OCI-LY7 (cell line): Measurements from ENCODE around the gene ABCC10. TPM values are rescaled to one million over a fixed set of nuclear protein-coding genes. Genes with fewer than 3 reads are reported as not detected.

ENCODE experiments used
- BruUV-seq: library from RNA; stranded (reverse); fragments of 400-500 nt; replicated peaks from 2 replicates; lab custom pipeline; 2021; lab: Mats Ljungman, UMichigan
- CTCF ChIA-PET: fragments of 300-600 bp; sonication (Branson Sonifier 250); formaldehyde crosslinking; loops from one replicate; lab custom pipeline; 2022; ENCODE audit warnings: antibody characterized with exemption; ENCODE audit not compliant: unreplicated experiment; lab: Charles Lee
- POLR2A ChIA-PET: fragments of 300-600 bp; sonication (Branson Sonifier 250); formaldehyde crosslinking; loops from one replicate; lab custom pipeline; 2022; ENCODE audit warnings: antibody characterized with exemption; lab: Charles Lee
- DNase-seq: peaks from one replicate; pipeline ENCODE4 v3.0.0-alpha.2; 2015; ENCODE audit warnings: low spot score
- H2AFZ ChIP-seq: fragments of 200-600 bp; sonication (generic), shearing (Covaris generic); 2 replicates; pipeline ENCODE4 v1.6.1; 2014; ENCODE audit warnings: mild to moderate bottlenecking, antibody characterized with exemption, low read length, moderate library complexity
- H3K27ac ChIP-seq: fragments of 200-600 bp; sonication (generic); 2 replicates; pipeline ENCODE4 v1.5.1; 2014; ENCODE audit warnings: mixed run types, low read depth, mild to moderate bottlenecking, moderate library complexity, low read length, inconsistent platforms; ENCODE audit not compliant: poor library complexity, severe bottlenecking
- H3K36me3 ChIP-seq: fragments of 200-600 bp; sonication (generic); 2 replicates; pipeline ENCODE4 v1.6.1; 2014; ENCODE audit warnings: mild to moderate bottlenecking, antibody characterized with exemption, low read length, moderate library complexity, mixed read lengths; ENCODE audit not compliant: insufficient read depth
- H3K4me1 ChIP-seq: fragments of 200-600 bp; sonication (generic); 2 replicates; pipeline ENCODE4 v1.5.1; 2014; ENCODE audit warnings: mild to moderate bottlenecking, low read length; ENCODE audit not compliant: insufficient read depth, poor library complexity, severe bottlenecking
- H3K4me2 ChIP-seq: fragments of 200-600 bp; sonication (generic); 2 replicates; pipeline ENCODE4 v1.6.1; 2014; ENCODE audit warnings: mild to moderate bottlenecking, low read length
- H3K4me3 ChIP-seq: fragments of 200-600 bp; sonication (generic); 2 replicates; pipeline ENCODE4 v1.5.1; 2014; ENCODE audit warnings: mild to moderate bottlenecking, low read depth, low read length; ENCODE audit not compliant: poor library complexity, severe bottlenecking
- H3K79me2 ChIP-seq: fragments of 200-600 bp; sonication (generic); 2 replicates; pipeline ENCODE4 v1.6.1; 2016; ENCODE audit warnings: low read depth, mild to moderate bottlenecking, low read length, moderate library complexity, mixed read lengths; ENCODE audit not compliant: insufficient read depth
- H3K9me2 ChIP-seq: fragments of 200-600 bp; sonication (generic); 2 replicates; pipeline ENCODE4 v1.6.1; 2016; ENCODE audit warnings: mild to moderate bottlenecking, low read length, mixed read lengths; ENCODE audit not compliant: insufficient read depth
- H3K9me3 ChIP-seq: fragments of 200-600 bp; sonication (generic); 2 replicates; pipeline ENCODE4 v1.6.1; 2014; ENCODE audit warnings: mild to moderate bottlenecking, mixed run types, low read length, mixed read lengths
- H4K20me1 ChIP-seq: fragments of 200-600 bp; sonication (generic); 2 replicates; pipeline ENCODE4 v1.6.1; 2014; ENCODE audit warnings: mild to moderate bottlenecking, antibody characterized with exemption, low read length, moderate library complexity, mixed read lengths; ENCODE audit not compliant: insufficient read depth
- EZH2phosphoT487 ChIP-seq: fragments of 200-600 bp; sonication (generic); IDR thresholded peaks from 2 replicates; pipeline ENCODE4 v1.6.1; 2018; ENCODE audit warnings: low read depth, borderline replicate concordance, mild to moderate bottlenecking, mixed run types, antibody characterized with exemption, low read length, moderate library complexity, mixed read lengths
- intact Hi-C: fragments of 100-400 bp; cut with micrococcal nuclease; formaldehyde crosslinking; loops from one replicate; pipeline ENCODE4 v1.10.0; 2022; ENCODE audit not compliant: unreplicated experiment
- total RNA-seq, 2 experiments: library from RNA; depleted of rRNA in 1 of 2; stranded (reverse); fragments of >200 nt in 1 of 2; shearing (Covaris generic) in 1 of 2; gene quantifications; 2 replicates each; pipeline ENCODE4 v1.2.3, GENCODE V29; 2014 to 2022
- TF ChIP-seq, protein P1 (sequence below): fragments of 200-600 bp; sonication (generic); conservative IDR thresholded peaks from 2 replicates; pipeline ENCODE4 v1.5.1; 2014; ENCODE audit warnings: mild to moderate bottlenecking, antibody characterized with exemption, low read length, moderate library complexity, mixed read lengths

ABCC10 gene
- total RNA-seq, 2 experiments from 2014 or later: 11.4 to 31.1 TPM

GRCh38 chr6:43472515-43472914, 45.2 kb downstream of the ABCC10 start:
- H3K9me3 ChIP-seq: no peaks in the 10 kb centered on the region

GRCh38 chr6:43475516-43475915, 48.2 kb downstream of the ABCC10 start:
- CTCF ChIA-PET: no interaction called here

More at GRCh38 chr6:43472515-43472914, 45.2 kb downstream of the ABCC10 start:
- CTCF ChIA-PET: no interaction called here
- Histone ChIP-seq H3K79me2 (no peaks in the 10 kb centered on the region), H3K4me1 (peaks cover 7% of the 10 kb centered on the region), H3K27ac (no peak overlapping the region), H3K4me3 (no peak overlapping the region), H2AFZ (no peak overlapping the region), H3K36me3 (no peaks in the 10 kb centered on the region), H3K9me2 (no peaks in the 10 kb centered on the region), H4K20me1 (no peaks in the 10 kb centered on the region), H3K4me2 (no peak overlapping the region)
- intact Hi-C loops: no loop called here
- no TSS peak for BruUV-seq
- no peak for DNase-seq
- no peak for TF ChIP-seq EZH2phosphoT487
- POLR2A ChIA-PET: no interaction called here

DNA sequence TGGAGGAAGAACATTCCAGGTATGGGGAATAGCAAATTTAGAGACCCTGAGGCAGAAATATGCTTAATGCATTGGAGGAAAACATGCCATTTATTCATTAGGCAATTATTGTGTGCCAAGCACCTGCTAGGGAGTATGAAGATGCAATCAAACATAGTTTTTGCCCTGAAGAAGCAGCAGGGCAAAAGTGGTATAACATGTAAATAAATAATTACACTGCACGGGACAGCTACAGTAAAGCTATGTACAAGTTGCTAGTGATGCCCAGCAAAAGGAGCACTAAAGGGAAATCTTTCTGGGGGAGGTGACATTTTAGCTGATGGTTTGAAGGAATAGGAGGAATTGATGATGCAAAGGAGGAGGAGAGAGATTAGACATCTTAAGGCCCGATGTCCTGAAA, 49.4 kb downstream of the ABCC10 start:
- peak overlapping the region; percentile 82 for H3K4me3 ChIP-seq

More at GRCh38 chr6:43475516-43475915, 48.2 kb downstream of the ABCC10 start:
- Histone ChIP-seq H3K4me1 (peaks cover 18% of the 10 kb centered on the region), H4K20me1 (no peaks in the 10 kb centered on the region), H3K4me3 (no peak overlapping the region), H3K79me2 (peaks cover 8% of the 10 kb centered on the region; the same call in 1 of the 2 replicates), H2AFZ (no peak overlapping the region), H3K9me3 (no peaks in the 10 kb centered on the region), H3K4me2 (no peak overlapping the region), H3K27ac (no peak overlapping the region), H3K9me2 (no peaks in the 10 kb centered on the region), H3K36me3 (no peaks in the 10 kb centered on the region)
- intact Hi-C loops: loop anchor here (5.0 kb wide), 1 partner anchor 303 kb away; the partner anchor contains the start of gene SRF
- no peak for DNase-seq
- no peak for TF ChIP-seq EZH2phosphoT487
- TF ChIP-seq, protein P1, sequence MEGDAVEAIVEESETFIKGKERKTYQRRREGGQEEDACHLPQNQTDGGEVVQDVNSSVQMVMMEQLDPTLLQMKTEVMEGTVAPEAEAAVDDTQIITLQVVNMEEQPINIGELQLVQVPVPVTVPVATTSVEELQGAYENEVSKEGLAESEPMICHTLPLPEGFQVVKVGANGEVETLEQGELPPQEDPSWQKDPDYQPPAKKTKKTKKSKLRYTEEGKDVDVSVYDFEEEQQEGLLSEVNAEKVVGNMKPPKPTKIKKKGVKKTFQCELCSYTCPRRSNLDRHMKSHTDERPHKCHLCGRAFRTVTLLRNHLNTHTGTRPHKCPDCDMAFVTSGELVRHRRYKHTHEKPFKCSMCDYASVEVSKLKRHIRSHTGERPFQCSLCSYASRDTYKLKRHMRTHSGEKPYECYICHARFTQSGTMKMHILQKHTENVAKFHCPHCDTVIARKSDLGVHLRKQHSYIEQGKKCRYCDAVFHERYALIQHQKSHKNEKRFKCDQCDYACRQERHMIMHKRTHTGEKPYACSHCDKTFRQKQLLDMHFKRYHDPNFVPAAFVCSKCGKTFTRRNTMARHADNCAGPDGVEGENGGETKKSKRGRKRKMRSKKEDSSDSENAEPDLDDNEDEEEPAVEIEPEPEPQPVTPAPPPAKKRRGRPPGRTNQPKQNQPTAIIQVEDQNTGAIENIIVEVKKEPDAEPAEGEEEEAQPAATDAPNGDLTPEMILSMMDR: no peak
- POLR2A ChIA-PET: interaction anchor here (0.6 kb wide), 1 partner anchor 82 kb away, joined by 3 read pairs; no protein-coding TSS in a partner anchor
- no TSS peak for BruUV-seq

More for the DNA sequence above, 49.4 kb downstream of the ABCC10 start:
- TF ChIP-seq EZH2phosphoT487: no peak
- TF ChIP-seq, protein P1: no peak
- peak overlapping the region; percentile 89 for H3K4me2 ChIP-seq
- no peak overlapping the region for H3K27ac ChIP-seq
- H4K20me1 ChIP-seq: no peaks in the 10 kb centered on the region
- BruUV-seq: no TSS peak
- H2AFZ ChIP-seq: peak overlapping the region; percentile 96
- ChIA-PET CTCF (interaction anchor here (0.7 kb wide), 1 partner anchor 1308 kb away, joined by 7 read pairs; no protein-coding TSS in a partner anchor), POLR2A (interaction anchor here (0.7 to 2.1 kb wide), 6 partner anchors 12 to 162 kb away, joined by 4 to 6 read pairs (median 5); no protein-coding TSS in a partner anchor)
- intact Hi-C loops: loop anchor here (5.0 kb wide), 1 partner anchor 304 kb away; the partner anchor contains the start of gene SRF
- no peaks in the 10 kb centered on the region for H3K9me3 ChIP-seq
- peak; percentile 33 for DNase-seq
- peaks cover 8% of the 10 kb centered on the region; the same call in 1 of the 2 replicates for H3K79me2 ChIP-seq
- H3K36me3 ChIP-seq: no peaks in the 10 kb centered on the region
- H3K4me1 ChIP-seq: peaks cover 18% of the 10 kb centered on the region
- no peaks in the 10 kb centered on the region for H3K9me2 ChIP-seq
